Activated CD4-positive, alpha-beta T cell treated with anti-CD3 and anti-CD28 coated beads for 36 hours (primary cell): Measurements from ENCODE around the gene PPM1E. TPM values are rescaled to one million over a fixed set of nuclear protein-coding genes. Genes with fewer than 3 reads are reported as not detected.
A peak's percentile ranks its signal among the peaks of the same experiment; 100 is the strongest.
"Not testable (repeated sequence)": the region's sequence is repeated elsewhere in the genome, so short reads cannot be mapped to it uniquely, and the experiment has no call there.

Experiments
- ATAC-seq: fragments of 200-7000 bp; cut with Tn5 transposase; one replicate; pipeline ENCODE4 v1.10.0; 2021; ENCODE audit warnings: mild to moderate bottlenecking, moderate library complexity
- CTCF ChIA-PET: fragments of 350-600 bp; sonication (Branson Sonifier 250); formaldehyde crosslinking; loops from one replicate; lab custom pipeline; 2021; ENCODE audit warnings: antibody characterized with exemption; lab: Charles Lee
- POLR2A ChIA-PET: fragments of 350-600 bp; sonication (Branson Sonifier 250); formaldehyde crosslinking; loops from one replicate; lab custom pipeline; 2021; ENCODE audit warnings: antibody characterized with exemption, inconsistent platforms; lab: Charles Lee
- DNase-seq: peaks from one replicate; pipeline ENCODE4 v3.0.0-alpha.2; 2020
- H3K27ac Mint-ChIP-seq: one replicate; pipeline ENCODE4 v1.8.0; 2021; ENCODE audit warnings: mixed read lengths
- H3K27me3 Mint-ChIP-seq: one replicate; pipeline ENCODE4 v1.8.0; 2021; ENCODE audit warnings: mixed read lengths
- H3K36me3 Mint-ChIP-seq: one replicate; pipeline ENCODE4 v1.8.0; 2021; ENCODE audit warnings: low read depth, mixed read lengths
- H3K4me1 Mint-ChIP-seq: one replicate; pipeline ENCODE4 v1.8.0; 2021; ENCODE audit warnings: mixed read lengths
- H3K4me3 Mint-ChIP-seq: one replicate; pipeline ENCODE4 v1.8.0; 2021; ENCODE audit warnings: mild to moderate bottlenecking, moderate library complexity, mixed read lengths
- H3K9me3 Mint-ChIP-seq: one replicate; pipeline ENCODE4 v1.8.0; 2021; ENCODE audit warnings: low read depth, mixed read lengths
- intact Hi-C, 2 experiments: fragments of 100-400 bp; cut with DNase I in 1 of 2; cut with micrococcal nuclease in 1 of 2; formaldehyde crosslinking; loops; one replicate each; pipeline versions ENCODE4 v1.14.2 to v1.15.1; 2022 to 2024; cut with DNase I, micrococcal nuclease
- total RNA-seq, 2 experiments: library from RNA; stranded (reverse); gene quantifications; one replicate each; pipeline ENCODE4 v1.2.3, GENCODE V29; 2021

The PPM1E gene
- total RNA-seq, 2 experiments from 2014 or later: not detected

DNA sequence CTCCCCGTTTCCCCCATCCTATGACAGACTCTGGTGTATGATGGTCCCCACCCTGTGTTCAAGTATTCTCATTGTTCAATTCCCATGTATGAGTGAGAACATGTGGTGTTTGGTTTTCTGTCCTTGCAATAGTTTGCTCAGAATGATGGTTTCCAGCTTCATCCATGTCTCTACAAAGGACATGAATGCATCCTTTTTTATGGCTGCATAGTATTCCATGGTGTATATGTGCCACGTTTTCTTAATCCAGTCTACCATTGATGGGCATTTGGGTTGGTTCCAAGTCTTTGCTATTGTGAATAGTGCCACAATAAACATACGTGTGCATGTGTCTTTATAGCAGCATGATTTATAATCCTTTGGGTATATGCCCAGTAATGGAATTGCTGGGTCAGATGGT is 90.8 kb downstream of the PPM1E start:
- POLR2A ChIA-PET, H3K9me3 Mint-ChIP-seq, H3K27ac Mint-ChIP-seq, intact Hi-C loops, H3K4me3 Mint-ChIP-seq, H3K36me3 Mint-ChIP-seq, H3K4me1 Mint-ChIP-seq, DNase-seq, ATAC-seq: not testable (repeated sequence)
- CTCF ChIA-PET: interaction anchor here (0.8 kb wide), 1 partner anchor 38 kb away, joined by 3 read pairs; no protein-coding TSS in a partner anchor
- peaks cover 20% of the 10 kb centered on the region for H3K27me3 Mint-ChIP-seq

DNA sequence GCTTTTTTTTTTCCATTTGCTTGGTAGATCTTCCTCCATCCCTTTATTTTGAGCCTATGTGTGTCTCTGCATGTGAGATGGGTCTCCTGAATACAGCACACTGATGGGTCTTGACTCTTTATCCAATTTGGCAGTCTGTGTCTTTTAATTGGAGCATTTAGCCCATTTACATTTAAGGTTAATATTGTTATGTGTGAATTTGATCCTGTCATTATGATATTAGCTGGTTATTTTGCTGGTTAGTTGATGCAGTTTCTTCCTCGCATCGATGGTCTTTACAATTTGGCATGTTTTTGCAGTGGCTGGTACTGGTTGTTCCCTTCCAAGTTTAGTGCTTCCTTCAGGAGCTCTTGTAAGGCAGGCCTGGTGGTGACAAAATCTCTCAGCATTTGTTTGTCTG is 94.5 kb downstream of the PPM1E start:
- H3K9me3 Mint-ChIP-seq, ATAC-seq, H3K36me3 Mint-ChIP-seq, CTCF ChIA-PET, DNase-seq, H3K27ac Mint-ChIP-seq, intact Hi-C loops, POLR2A ChIA-PET, H3K4me1 Mint-ChIP-seq, H3K4me3 Mint-ChIP-seq: not testable (repeated sequence)
- H3K27me3 Mint-ChIP-seq: peaks cover 26% of the 10 kb centered on the region

DNA sequence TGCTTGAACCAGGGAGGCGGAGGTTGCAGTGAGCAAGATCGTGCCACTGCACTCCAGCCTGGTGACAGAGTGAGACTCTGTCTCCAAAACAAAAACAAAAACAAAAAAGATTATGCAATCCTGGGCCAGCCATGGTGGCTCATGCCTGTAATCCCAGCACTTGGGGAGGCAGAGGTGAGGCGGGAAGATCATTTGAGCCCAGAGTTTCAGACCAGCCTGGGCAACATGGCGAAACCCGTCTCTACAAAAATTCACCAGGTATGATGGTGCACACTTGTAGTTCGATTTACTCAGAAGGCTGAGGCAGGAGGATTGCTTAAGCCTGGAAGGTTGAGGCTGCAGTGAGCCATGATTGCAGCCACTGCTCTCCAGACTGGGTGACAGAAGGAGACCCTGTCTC is 109.6 kb downstream of the PPM1E start:
- ATAC-seq (no peak), DNase-seq (no peak)
- Mint-ChIP-seq H3K36me3 (no peaks in the 10 kb centered on the region), H3K9me3 (no peaks in the 10 kb centered on the region), H3K4me1 (no peaks in the 10 kb centered on the region), H3K27ac (no peak overlapping the region), H3K4me3 (no peak overlapping the region), H3K27me3 (peaks cover 5% of the 10 kb centered on the region)
- ChIA-PET CTCF (interaction anchor here (0.6 to 2.0 kb wide), 2 partner anchors 12 to 1378 kb away, joined by 3 to 4 read pairs; no protein-coding TSS in a partner anchor), POLR2A (no interaction called here)
- intact Hi-C loops: no loop called here

DNA sequence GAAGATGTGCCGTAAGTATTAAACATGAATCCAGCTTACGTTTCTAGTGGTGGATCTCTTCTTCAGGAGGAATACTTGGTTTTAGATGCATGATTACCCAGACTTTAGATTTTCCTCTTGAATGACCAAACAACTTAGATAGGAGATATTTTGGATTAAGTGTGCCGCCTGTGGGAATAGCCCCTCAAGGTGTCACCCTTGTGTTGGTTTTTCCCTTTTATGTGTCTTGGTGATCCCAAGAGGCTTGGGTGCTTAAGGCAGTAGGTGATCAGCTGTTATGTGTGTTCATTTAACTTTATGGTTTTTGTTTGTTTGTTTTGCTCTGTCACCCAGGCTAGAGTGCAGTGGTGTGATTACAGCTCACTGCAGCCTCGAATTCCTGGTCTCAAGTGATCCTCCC is 115.1 kb downstream of the PPM1E start:
- DNase-seq (no peak), ATAC-seq (no peak)
- POLR2A ChIA-PET: no interaction called here
- Mint-ChIP-seq H3K9me3 (no peaks in the 10 kb centered on the region), H3K27me3 (peaks cover 9% of the 10 kb centered on the region), H3K4me3 (no peak overlapping the region), H3K36me3 (no peaks in the 10 kb centered on the region), H3K27ac (no peak overlapping the region), H3K4me1 (peaks cover 7% of the 10 kb centered on the region)
- intact Hi-C loops: no loop called here
- CTCF ChIA-PET: interaction anchor here (0.6 to 1.6 kb wide), 2 partner anchors 32 to 134 kb away, joined by 3 read pairs; no protein-coding TSS in a partner anchor

DNA sequence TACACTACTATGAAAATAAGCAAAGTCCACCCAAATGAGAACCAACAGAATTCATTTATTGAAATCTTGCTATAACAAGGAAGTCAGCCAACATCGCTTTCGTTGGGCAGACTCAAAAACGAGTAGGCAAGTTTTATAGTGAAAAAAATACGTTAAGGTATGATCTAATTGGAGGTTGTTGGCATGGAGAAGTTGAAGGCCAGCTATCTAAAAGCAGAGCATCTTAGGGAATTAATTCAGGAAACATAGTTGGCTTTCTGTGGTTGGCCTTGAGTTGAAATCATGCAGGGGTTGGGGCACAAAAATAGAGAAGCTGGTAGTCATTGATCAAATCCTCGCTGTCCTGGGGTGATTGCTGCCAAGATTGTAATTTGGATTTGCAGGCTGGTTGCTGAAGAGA is 118.3 kb downstream of the PPM1E start:
- DNase-seq: no peak
- intact Hi-C loops: no loop called here
- CTCF ChIA-PET: interaction anchor here (0.7 to 0.8 kb wide), 2 partner anchors 120 to 258 kb away, joined by 3 read pairs; no protein-coding TSS in a partner anchor
- POLR2A ChIA-PET: no interaction called here
- Mint-ChIP-seq H3K36me3 (no peaks in the 10 kb centered on the region), H3K4me1 (peaks cover 7% of the 10 kb centered on the region), H3K27ac (no peak overlapping the region), H3K27me3 (peaks cover 6% of the 10 kb centered on the region), H3K9me3 (no peaks in the 10 kb centered on the region), H3K4me3 (no peak overlapping the region)
- ATAC-seq: no peak

DNA sequence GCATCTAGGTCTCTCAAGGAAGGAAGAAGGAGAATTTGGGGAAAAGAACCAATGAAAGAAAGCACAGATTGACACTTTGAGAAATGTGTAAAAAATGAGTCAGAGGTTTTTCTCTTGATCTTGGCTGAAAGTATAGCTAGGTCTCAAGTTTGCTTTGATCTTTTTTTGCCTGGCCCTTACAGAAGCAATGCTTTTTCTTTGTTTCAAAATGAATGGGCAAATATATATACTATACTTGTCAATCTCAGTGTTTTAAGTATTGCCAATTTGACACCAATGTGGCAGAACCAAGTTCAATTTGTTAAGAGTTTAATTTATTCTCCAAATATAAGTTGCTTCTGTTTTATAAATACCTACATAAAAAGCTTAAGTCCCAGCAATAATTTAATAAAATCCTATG is 119.6 kb downstream of the PPM1E start:
- ATAC-seq: peak; percentile 49
- Mint-ChIP-seq H3K27me3 (peaks cover 4% of the 10 kb centered on the region), H3K36me3 (no peaks in the 10 kb centered on the region), H3K4me3 (no peak overlapping the region), H3K9me3 (no peaks in the 10 kb centered on the region), H3K4me1 (peaks cover 7% of the 10 kb centered on the region), H3K27ac (no peak overlapping the region)
- POLR2A ChIA-PET: interaction anchor here (0.5 kb wide), 1 partner anchor 45 kb away, joined by 4 read pairs; no protein-coding TSS in a partner anchor
- DNase-seq: no peak
- CTCF ChIA-PET: interaction anchor here (0.6 to 0.9 kb wide), 2 partner anchors 115 to 130 kb away, joined by 3 to 7 read pairs; no protein-coding TSS in a partner anchor
- intact Hi-C loops: no loop called here

DNA sequence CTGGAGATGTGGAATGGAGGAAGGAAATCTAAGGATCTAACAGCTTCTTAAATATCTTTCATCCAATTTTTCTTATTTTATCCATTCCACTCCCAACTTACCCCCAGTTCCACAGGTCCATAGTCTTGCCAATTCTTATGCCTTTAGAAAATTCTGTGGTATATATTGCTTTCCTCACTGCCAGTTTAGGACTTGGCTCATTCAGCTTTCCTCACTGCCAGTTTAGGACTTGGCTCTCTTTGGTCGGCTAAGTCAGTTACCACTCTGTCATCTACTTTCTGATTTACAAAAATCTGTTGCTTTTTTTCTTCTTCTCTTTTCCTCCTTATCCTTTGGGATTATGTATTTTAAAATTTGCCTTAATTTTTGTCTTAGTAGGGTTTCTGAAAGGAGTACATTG is 128.5 kb downstream of the PPM1E start:
- ChIA-PET CTCF (interaction anchor here (1.0 kb wide), 1 partner anchor 37 kb away, joined by 3 read pairs; no protein-coding TSS in a partner anchor), POLR2A (no interaction called here)
- Mint-ChIP-seq H3K4me1 (no peaks in the 10 kb centered on the region), H3K27me3 (peaks cover 16% of the 10 kb centered on the region), H3K4me3 (no peak overlapping the region), H3K27ac (no peak overlapping the region), H3K36me3 (no peaks in the 10 kb centered on the region), H3K9me3 (no peaks in the 10 kb centered on the region)
- DNase-seq: no peak
- no peak for ATAC-seq
- intact Hi-C loops: loop anchor here in 1 of 2 experiments (10.0 kb wide), 1 partner anchor 121 kb away; no protein-coding TSS in a partner anchor

DNA sequence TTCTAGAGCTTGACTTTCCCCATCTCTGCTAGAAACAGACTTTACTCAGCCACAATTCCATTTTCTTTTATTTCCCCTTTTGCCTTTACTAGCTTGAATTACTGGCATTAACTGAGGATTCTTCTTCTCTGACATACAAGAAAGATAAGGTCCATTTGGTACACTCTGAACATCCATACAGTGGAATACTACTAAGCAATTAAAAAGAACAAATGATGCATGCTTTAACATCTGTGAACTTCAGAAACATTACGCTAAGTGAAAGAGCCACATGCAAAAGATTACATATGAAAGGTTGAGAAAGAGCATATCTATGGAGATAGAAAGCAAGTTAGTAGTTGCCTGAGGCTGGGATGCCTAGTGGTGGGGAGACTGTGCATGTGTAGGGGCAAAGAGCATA is 130.9 kb downstream of the PPM1E start:
- POLR2A ChIA-PET: no interaction called here
- Mint-ChIP-seq H3K36me3 (no peaks in the 10 kb centered on the region), H3K4me3 (no peak overlapping the region), H3K27ac (no peak overlapping the region), H3K27me3 (peaks cover 19% of the 10 kb centered on the region), H3K9me3 (peaks cover 5% of the 10 kb centered on the region), H3K4me1 (no peaks in the 10 kb centered on the region)
- DNase-seq (no peak), ATAC-seq (no peak)
- CTCF ChIA-PET: no interaction called here
- intact Hi-C loops: loop anchor here in 1 of 2 experiments (10.0 kb wide), 1 partner anchor 118 kb away; no protein-coding TSS in a partner anchor

DNA sequence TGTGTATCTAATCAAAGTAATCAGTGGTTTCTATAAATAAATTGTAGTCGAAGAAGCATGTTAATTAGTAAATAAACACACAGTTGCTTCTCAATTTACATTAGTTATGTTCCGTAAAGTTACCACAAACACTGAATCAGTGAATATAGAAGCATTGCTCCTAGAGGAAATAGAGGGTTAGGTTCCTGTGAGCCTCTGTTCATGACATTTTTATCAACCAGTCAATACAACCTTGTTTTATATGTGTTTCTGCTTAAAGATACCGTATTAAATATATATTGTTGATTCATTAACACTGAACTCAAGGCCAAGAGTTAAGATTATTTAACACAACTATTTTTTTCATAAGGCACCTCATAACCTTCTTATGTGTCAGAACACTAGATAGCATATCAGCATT is 134.3 kb downstream of the PPM1E start:
- no peak overlapping the region for H3K27ac Mint-ChIP-seq
- H3K36me3 Mint-ChIP-seq: no peaks in the 10 kb centered on the region
- DNase-seq: no peak
- no peaks in the 10 kb centered on the region for H3K4me1 Mint-ChIP-seq
- peaks cover 5% of the 10 kb centered on the region for H3K9me3 Mint-ChIP-seq
- ATAC-seq: no peak
- no peak overlapping the region for H3K4me3 Mint-ChIP-seq
- ChIA-PET POLR2A (no interaction called here), CTCF (interaction anchor here (1.3 kb wide), 1 partner anchor 10 kb away, joined by 5 read pairs; no protein-coding TSS in a partner anchor)
- H3K27me3 Mint-ChIP-seq: peaks cover 23% of the 10 kb centered on the region
- intact Hi-C loops: loop anchor here in 1 of 2 experiments (10.0 kb wide), 1 partner anchor 115 kb away; no protein-coding TSS in a partner anchor

DNA sequence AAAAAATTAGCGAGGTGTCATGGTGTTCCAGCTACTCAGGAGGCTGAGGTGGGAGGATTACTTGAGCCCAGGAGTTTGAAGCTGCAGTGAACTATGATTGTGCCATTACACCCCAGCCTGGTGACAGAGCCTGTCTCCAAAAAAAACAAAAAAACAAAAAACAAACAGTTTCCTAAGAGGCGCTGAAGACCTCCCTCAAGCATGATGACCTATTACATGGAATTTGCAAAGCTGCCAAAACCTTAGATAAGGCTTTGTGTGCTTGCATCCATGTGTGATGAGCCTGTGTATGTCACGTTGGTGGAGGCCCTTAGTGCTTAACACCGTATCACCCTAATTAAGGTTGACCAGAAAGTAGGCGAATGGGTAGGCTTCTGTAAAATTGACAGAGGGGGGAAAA is 143.5 kb downstream of the PPM1E start:
- POLR2A ChIA-PET: no interaction called here
- Mint-ChIP-seq H3K4me1 (no peaks in the 10 kb centered on the region), H3K9me3 (no peaks in the 10 kb centered on the region), H3K27me3 (peaks cover 2% of the 10 kb centered on the region), H3K4me3 (no peak overlapping the region), H3K36me3 (no peaks in the 10 kb centered on the region), H3K27ac (no peak overlapping the region)
- CTCF ChIA-PET: interaction anchor here (1.9 kb wide), 1 partner anchor 8 kb away, joined by 5 read pairs; no protein-coding TSS in a partner anchor
- DNase-seq (no peak), ATAC-seq (no peak)
- intact Hi-C loops: no loop called here

DNA sequence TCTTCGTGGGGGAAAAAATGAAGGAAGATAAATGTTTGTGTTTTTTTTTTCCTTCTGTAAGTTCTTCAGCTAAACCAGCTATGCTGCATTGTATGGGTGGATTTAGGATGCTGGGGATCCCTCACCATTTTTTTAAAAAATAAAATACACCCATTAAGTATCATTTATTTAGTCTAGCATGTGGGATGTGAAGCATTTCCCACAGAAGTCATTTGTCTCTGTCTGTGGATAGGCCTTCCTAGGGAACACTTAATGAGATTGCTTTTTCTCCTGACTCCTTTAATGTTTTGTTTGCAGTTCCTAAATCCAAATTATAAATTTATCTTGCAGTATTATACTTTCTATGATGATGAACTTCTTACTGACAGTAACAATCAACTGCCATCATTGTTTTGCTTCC is 146.7 kb downstream of the PPM1E start:
- H3K27ac Mint-ChIP-seq: no peak overlapping the region
- ATAC-seq: no peak

DNA sequence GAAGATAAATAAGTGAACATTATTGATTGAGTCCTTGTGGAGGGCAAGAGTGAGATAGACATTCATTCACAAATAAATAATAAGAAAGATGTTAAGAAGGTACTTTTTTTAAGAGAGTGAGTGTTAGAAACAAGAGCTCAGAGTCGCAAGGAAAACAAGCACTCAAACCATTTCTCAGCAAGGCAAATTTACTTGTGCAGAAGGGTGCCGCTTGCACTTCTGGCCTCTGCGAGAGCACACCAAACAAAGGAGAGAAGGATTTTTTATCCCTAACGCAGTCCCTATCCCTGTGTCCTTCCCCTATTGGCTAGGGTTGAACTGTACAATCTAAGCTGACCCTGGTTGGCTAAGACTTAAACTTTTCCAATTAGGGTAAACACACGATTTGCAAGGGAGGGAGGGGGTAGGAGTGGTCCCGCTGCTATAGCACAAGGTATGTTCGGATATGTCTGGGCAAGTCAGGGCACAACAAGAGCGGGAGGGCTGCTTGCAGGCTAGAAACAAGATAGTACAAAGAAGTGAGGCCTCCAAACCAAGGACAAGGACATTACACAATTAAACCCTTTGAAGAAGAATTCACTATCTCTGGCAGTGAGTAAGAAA is 156.2 kb downstream of the PPM1E start:
- Mint-ChIP-seq H3K4me1 (no peaks in the 10 kb centered on the region), H3K27me3 (peaks cover 25% of the 10 kb centered on the region), H3K27ac (no peak overlapping the region), H3K4me3 (no peak overlapping the region), H3K36me3 (no peaks in the 10 kb centered on the region), H3K9me3 (peaks cover 13% of the 10 kb centered on the region)
- ATAC-seq: no peak
- CTCF ChIA-PET: interaction anchor here (0.9 kb wide), 1 partner anchor 20 kb away, joined by 3 read pairs; no protein-coding TSS in a partner anchor
- intact Hi-C loops: no loop called here
- POLR2A ChIA-PET: no interaction called here
- DNase-seq: no peak

More for the DNA sequence above, 146.7 kb downstream of the PPM1E start:
- Mint-ChIP-seq H3K4me1 (no peaks in the 10 kb centered on the region), H3K27me3 (peaks cover 3% of the 10 kb centered on the region), H3K4me3 (no peak overlapping the region), H3K9me3 (peaks cover 2% of the 10 kb centered on the region), H3K36me3 (no peaks in the 10 kb centered on the region)
- CTCF ChIA-PET: no interaction called here
- POLR2A ChIA-PET: no interaction called here
- intact Hi-C loops: no loop called here
- no peak for DNase-seq
